NCI-H748 (cell line): ENCODE measurements around the gene GGPS1.
"Not testable (repeated sequence)": the region's sequence is repeated elsewhere in the genome, so short reads cannot be mapped to it uniquely, and the experiment has no call there.

Experiments
- DNase-seq: peaks from one replicate; lab custom pipeline; 2025; ENCODE audit not compliant: unreplicated experiment; lab: John Stamatoyannopoulos, UW

Gene GGPS1

GRCh38 chr1:235336903-235337302 lies 8.5 kb downstream of the GGPS1 start:
- DNase-seq: no peak

- DNase-seq: no peak
These were observed 11.4 kb downstream of the GGPS1 start for GRCh38 chr1:235339746-235340145.

GRCh38 chr1:235341334-235341733 lies 13.0 kb downstream of the GGPS1 start:
- DNase-seq: no peak

GRCh38 chr1:235342039-235342438 lies 13.7 kb downstream of the GGPS1 start:
- no peak for DNase-seq

GRCh38 chr1:235342471-235342870 lies 14.1 kb downstream of the GGPS1 start:
- no peak for DNase-seq

GRCh38 chr1:235343726-235344125 lies 15.4 kb downstream of the GGPS1 start:
- no peak for DNase-seq

- no peak for DNase-seq
These were observed 23.1 kb downstream of the GGPS1 start for GRCh38 chr1:235351441-235351840.

GRCh38 chr1:235351898-235352297 lies 23.5 kb downstream of the GGPS1 start:
- DNase-seq: no peak

GRCh38 chr1:235357485-235358373 lies 29.4 kb downstream of the GGPS1 start:
- DNase-seq: peak; percentile 15

- no peak for DNase-seq
These were observed 30.5 kb downstream of the GGPS1 start for GRCh38 chr1:235358899-235359298.

GRCh38 chr1:235364189-235364588 lies 35.8 kb downstream of the GGPS1 start:
- DNase-seq: not testable (repeated sequence)

GRCh38 chr1:235366286-235366685 lies 37.9 kb downstream of the GGPS1 start:
- DNase-seq: no peak

- DNase-seq: peak; percentile 97
These were observed 38.9 kb downstream of the GGPS1 start, which contains the start of gene TBCE for GRCh38 chr1:235367000-235367908. Gene TBCE (plus strand): TSS chr1:235367427. CDS start chr1:235380050, 12,623 bp downstream.

GRCh38 chr1:235368428-235368827 lies 40.1 kb downstream of the GGPS1 start:
- no peak for DNase-seq

- DNase-seq: no peak
These were observed 41.4 kb downstream of the GGPS1 start for GRCh38 chr1:235369802-235370201.

GRCh38 chr1:235375919-235376605 lies 47.7 kb downstream of the GGPS1 start:
- DNase-seq: no peak

GRCh38 chr1:235378134-235378735 lies 49.9 kb downstream of the GGPS1 start:
- not testable (repeated sequence) for DNase-seq

GRCh38 chr1:235381955-235382739 lies 53.8 kb downstream of the GGPS1 start:
- not testable (repeated sequence) for DNase-seq

- DNase-seq: not testable (repeated sequence)
These were observed 57.3 kb downstream of the GGPS1 start for GRCh38 chr1:235385633-235386032.

- DNase-seq: no peak
These were observed 63.5 kb downstream of the GGPS1 start for GRCh38 chr1:235391874-235392273.
